Vagina (tissue), 2 donors: Measurements from ENCODE around the gene CCDC9. TPM values are rescaled to one million over a fixed set of nuclear protein-coding genes. Genes with fewer than 3 reads are reported as not detected.

Experiments used
- DNase-seq, 2 donors: peaks; one replicate each; pipeline ENCODE4 v3.0.0-alpha.2; 2017; ENCODE audit errors: extremely low spot score in 2 of 2
- H3K27ac ChIP-seq: fragments of 200-600 bp; sonication (generic); one replicate; pipeline ENCODE4 v1.5.1; 2019
- H3K27me3 ChIP-seq: fragments of 200-600 bp; sonication (generic); one replicate; pipeline ENCODE4 v1.5.1; 2019
- H3K36me3 ChIP-seq, 2 donors: fragments of 200-600 bp; sonication (generic); one replicate each; pipeline ENCODE4 v1.5.1; 2017 to 2019
- H3K4me1 ChIP-seq: fragments of 200-600 bp; sonication (generic); one replicate; pipeline ENCODE4 v1.5.1; 2019
- H3K4me3 ChIP-seq, 2 donors: fragments of 200-600 bp; sonication (generic); 1 replicate in 1 of 2; 2 replicates in 1 of 2; pipeline ENCODE4 v1.5.1; 2016 to 2019
- H3K9me3 ChIP-seq: fragments of 200-600 bp; sonication (generic); one replicate; pipeline ENCODE4 v1.5.1; 2019
- POLR2A ChIP-seq, 2 donors: fragments of 450-650 bp; IDR thresholded peaks; one replicate each; pipeline ENCODE4 v1.6.1; 2017; ENCODE audit warnings: antibody characterized with exemption in 2 of 2, mild to moderate bottlenecking in 2 of 2, moderate library complexity in 2 of 2
- POLR2AphosphoS5 ChIP-seq, 2 donors: sonication (generic); formaldehyde crosslinking; IDR thresholded peaks; one replicate each; pipeline ENCODE4 v1.9.0; 2017; ENCODE audit warnings: antibody characterized with exemption in 2 of 2, mild to moderate bottlenecking in 2 of 2, low read depth in 1 of 2; ENCODE audit not compliant: insufficient read depth in 1 of 2
- intact Hi-C: fragments of 100-400 bp; cut with DNase I; formaldehyde crosslinking; loops from one replicate; pipeline ENCODE4 v1.15.1; 2023
- total RNA-seq: library from RNA; depleted of rRNA; stranded (reverse); fragments of >200 nt; gene quantifications from one replicate; pipeline ENCODE4 v1.2.3, GENCODE V29; 2016
- TF ChIP-seq, protein P1 (sequence below), 3 experiments: fragments of 450-650 bp in 2 of 3; fragments of 200-600 bp in 1 of 3; sonication (generic) in 1 of 3; IDR thresholded peaks; one replicate each; pipeline ENCODE4 v1.5.1; 2017 to 2019; ENCODE audit warnings: antibody characterized with exemption in 3 of 3, mild to moderate bottlenecking in 2 of 3, moderate library complexity in 2 of 3

CCDC9 gene
- 19.2 TPM for total RNA-seq

- H3K4me3 ChIP-seq: peak within 1 kb of the TSS; percentile 59 to 69
- peaks cover 25% of the 10 kb centered on the region for H3K4me1 ChIP-seq
- peaks cover 0 to 24% of the 10 kb centered on the region in 2 donors for H3K36me3 ChIP-seq
- no peaks in the 10 kb centered on the region for H3K27me3 ChIP-seq
- TF ChIP-seq POLR2A (IDR thresholded peaks at IDR 0.05) (peak in 1 of 2 donors; percentile 84), POLR2AphosphoS5 (IDR thresholded peaks at IDR 0.05; ENCODE audit: insufficient read depth in 1 of 2, low read depth in 1 of 2) (peak; percentile 91 to 97)
- TF ChIP-seq, protein P1, sequence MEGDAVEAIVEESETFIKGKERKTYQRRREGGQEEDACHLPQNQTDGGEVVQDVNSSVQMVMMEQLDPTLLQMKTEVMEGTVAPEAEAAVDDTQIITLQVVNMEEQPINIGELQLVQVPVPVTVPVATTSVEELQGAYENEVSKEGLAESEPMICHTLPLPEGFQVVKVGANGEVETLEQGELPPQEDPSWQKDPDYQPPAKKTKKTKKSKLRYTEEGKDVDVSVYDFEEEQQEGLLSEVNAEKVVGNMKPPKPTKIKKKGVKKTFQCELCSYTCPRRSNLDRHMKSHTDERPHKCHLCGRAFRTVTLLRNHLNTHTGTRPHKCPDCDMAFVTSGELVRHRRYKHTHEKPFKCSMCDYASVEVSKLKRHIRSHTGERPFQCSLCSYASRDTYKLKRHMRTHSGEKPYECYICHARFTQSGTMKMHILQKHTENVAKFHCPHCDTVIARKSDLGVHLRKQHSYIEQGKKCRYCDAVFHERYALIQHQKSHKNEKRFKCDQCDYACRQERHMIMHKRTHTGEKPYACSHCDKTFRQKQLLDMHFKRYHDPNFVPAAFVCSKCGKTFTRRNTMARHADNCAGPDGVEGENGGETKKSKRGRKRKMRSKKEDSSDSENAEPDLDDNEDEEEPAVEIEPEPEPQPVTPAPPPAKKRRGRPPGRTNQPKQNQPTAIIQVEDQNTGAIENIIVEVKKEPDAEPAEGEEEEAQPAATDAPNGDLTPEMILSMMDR (IDR thresholded peaks at IDR 0.05): no peak
- H3K9me3 ChIP-seq: no peaks in the 10 kb centered on the region
- DNase-seq: no peak
- H3K27ac ChIP-seq: peak within 1 kb of the TSS; percentile 93
- intact Hi-C loops: no loop called here
Measured at GRCh38 chr19:47255879-47256692, at the start of gene CCDC9. CCDC9 (plus strand) TSS chr19:47256525; CDS start chr19:47258401, 1,876 bp downstream.

GRCh38 chr19:47209319-47210179 lies 46.8 kb upstream of the CCDC9 start:
- Histone ChIP-seq H3K27ac (peak overlapping the region; percentile 74), H3K9me3 (no peaks in the 10 kb centered on the region), H3K36me3 (peaks cover 0 to 13% of the 10 kb centered on the region in 2 donors), H3K4me1 (peaks cover 10% of the 10 kb centered on the region), H3K27me3 (no peaks in the 10 kb centered on the region), H3K4me3 (no peak overlapping the region)
- TF ChIP-seq POLR2AphosphoS5 (IDR thresholded peaks at IDR 0.05; ENCODE audit: insufficient read depth in 1 of 2, low read depth in 1 of 2) (no peak), POLR2A (IDR thresholded peaks at IDR 0.05) (no peak)
- TF ChIP-seq, protein P1 (IDR thresholded peaks at IDR 0.05): no peak
- DNase-seq: no peak
- intact Hi-C loops: loop anchor here (5.0 kb wide), 1 partner anchor 33 kb away; no protein-coding TSS in a partner anchor

DNA sequence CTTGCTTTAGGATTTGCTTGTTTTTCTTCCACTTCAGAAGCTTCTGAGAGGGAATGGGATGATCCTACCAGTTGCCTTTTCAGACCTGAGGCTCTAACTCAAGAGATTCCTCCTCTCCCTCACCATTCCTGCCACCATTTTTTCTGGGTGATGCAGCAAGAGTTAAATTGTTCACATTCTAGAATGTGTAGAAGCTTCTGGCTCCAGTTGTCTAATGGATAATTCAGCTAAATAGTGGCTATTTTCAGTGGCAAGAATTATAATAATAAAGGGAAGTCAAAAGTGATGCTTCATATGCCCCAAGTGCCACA lies 46.2 kb upstream of the CCDC9 start:
- Histone ChIP-seq H3K27ac (peak overlapping the region; percentile 74), H3K36me3 (peaks cover 0 to 13% of the 10 kb centered on the region in 2 donors), H3K4me1 (peaks cover 10% of the 10 kb centered on the region), H3K27me3 (no peaks in the 10 kb centered on the region), H3K9me3 (no peaks in the 10 kb centered on the region), H3K4me3 (no peak overlapping the region)
- TF ChIP-seq, protein P1 (IDR thresholded peaks at IDR 0.05): no peak
- TF ChIP-seq POLR2A (IDR thresholded peaks at IDR 0.05) (no peak), POLR2AphosphoS5 (IDR thresholded peaks at IDR 0.05; ENCODE audit: insufficient read depth in 1 of 2, low read depth in 1 of 2) (no peak)
- no peak for DNase-seq
- intact Hi-C loops: no loop called here

GRCh38 chr19:47210689-47211316 lies 45.5 kb upstream of the CCDC9 start:
- peak overlapping the region; percentile 74 for H3K27ac ChIP-seq
- intact Hi-C loops: no loop called here
- H3K9me3 ChIP-seq: no peaks in the 10 kb centered on the region
- peak in 1 of 2 donors; percentile 72 for TF ChIP-seq POLR2AphosphoS5 (IDR thresholded peaks at IDR 0.05; ENCODE audit: insufficient read depth in 1 of 2, low read depth in 1 of 2)
- TF ChIP-seq POLR2A (IDR thresholded peaks at IDR 0.05): no peak
- TF ChIP-seq, protein P1 (IDR thresholded peaks at IDR 0.05): peak; percentile 59 to 90 (median 87)
- H3K4me3 ChIP-seq: no peak overlapping the region
- no peaks in the 10 kb centered on the region for H3K27me3 ChIP-seq
- no peak for DNase-seq
- peaks cover 0 to 13% of the 10 kb centered on the region in 2 donors for H3K36me3 ChIP-seq
- H3K4me1 ChIP-seq: peaks cover 10% of the 10 kb centered on the region
